SIG-M5 treated with dmso at 0.1 percent for 504 hours (cell line): Measurements from ENCODE around the gene CCDC183.
"Not testable (repeated sequence)": the region's sequence is repeated elsewhere in the genome, so short reads cannot be mapped to it uniquely, and the experiment has no call there.

Experiments used
- DNase-seq: peaks from one replicate; lab custom pipeline; 2025; ENCODE audit not compliant: unreplicated experiment; lab: John Stamatoyannopoulos, UW

The CCDC183 gene

GRCh38 chr9:136796238-136796774 is at the start of gene CCDC183:
TSS of gene CCDC183 (plus strand) at chr9:136796338. CDS start at chr9:136796398, 60 bp downstream.
- no peak for DNase-seq

- no peak for DNase-seq
Measured at GRCh38 chr9:136746621-136747020, 49.5 kb upstream of the CCDC183 start.

GRCh38 chr9:136747161-136748060 is 48.7 kb upstream of the CCDC183 start:
- no peak for DNase-seq

GRCh38 chr9:136748201-136748600 is 47.9 kb upstream of the CCDC183 start, which contains the start of gene LCN6:
TSS of gene LCN6 (minus strand) at chr9:136748525. CDS start at chr9:136748483, 42 bp downstream.
- no peak for DNase-seq

GRCh38 chr9:136748666-136749611 is 47.2 kb upstream of the CCDC183 start:
- no peak for DNase-seq

GRCh38 chr9:136750526-136750925 is 45.6 kb upstream of the CCDC183 start:
- DNase-seq, result no peak

GRCh38 chr9:136751244-136751643 is 44.9 kb upstream of the CCDC183 start:
- DNase-seq, result no peak

- DNase-seq, result no peak
Measured at GRCh38 chr9:136751814-136752213, 44.3 kb upstream of the CCDC183 start.

GRCh38 chr9:136753371-136754058 is 42.6 kb upstream of the CCDC183 start:
- no peak for DNase-seq

- DNase-seq, result no peak
Measured at GRCh38 chr9:136754059-136754572, 42.0 kb upstream of the CCDC183 start.

GRCh38 chr9:136754626-136755301 is 41.4 kb upstream of the CCDC183 start:
- DNase-seq, result no peak

GRCh38 chr9:136755302-136756133 is 40.6 kb upstream of the CCDC183 start:
- not testable (repeated sequence) for DNase-seq

GRCh38 chr9:136756134-136756438 is 40.1 kb upstream of the CCDC183 start:
- no peak for DNase-seq

- no peak for DNase-seq
Measured at GRCh38 chr9:136756836-136757235, 39.3 kb upstream of the CCDC183 start.

GRCh38 chr9:136757328-136757727 is 38.8 kb upstream of the CCDC183 start:
- DNase-seq, result no peak

- no peak for DNase-seq
Measured at GRCh38 chr9:136757751-136758140, 38.4 kb upstream of the CCDC183 start.

GRCh38 chr9:136759001-136759400 is 37.1 kb upstream of the CCDC183 start:
- no peak for DNase-seq

GRCh38 chr9:136759436-136760325 is 36.5 kb upstream of the CCDC183 start:
- DNase-seq, result no peak
